NCI-H2171 treated with DMSO at 0.1 percent for 48 hours (cell line): ENCODE data around the gene LIG4.

Source experiments
- DNase-seq: peaks from one replicate; lab custom pipeline; 2025; lab: John Stamatoyannopoulos, UW

LIG4 gene

GRCh38 chr13:108194435-108194936 lies 20.9 kb downstream of the LIG4 start:
- no peak for DNase-seq

- no peak for DNase-seq
Measured at GRCh38 chr13:108193806-108194205, 21.5 kb downstream of the LIG4 start.

- no peak for DNase-seq
Measured at GRCh38 chr13:108190897-108191296, 24.4 kb downstream of the LIG4 start.

DNA sequence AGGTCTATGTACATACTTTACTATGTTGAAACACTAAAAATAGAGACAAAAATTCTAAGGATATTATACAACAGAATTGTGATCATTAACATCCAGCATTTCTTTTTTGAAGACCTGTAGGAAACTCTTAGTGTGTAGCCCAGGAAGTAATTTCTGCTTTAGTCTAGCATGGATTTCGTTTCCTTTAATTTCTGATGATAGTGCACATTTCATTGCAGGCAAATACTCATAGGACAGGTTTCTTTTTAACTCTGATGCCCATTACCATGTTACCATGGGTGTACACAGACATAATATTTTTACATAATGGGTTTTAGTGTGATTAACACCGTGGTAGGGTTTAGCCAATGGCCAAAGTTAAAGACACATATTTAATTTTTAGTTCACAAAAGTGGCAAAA lies 27.1 kb downstream of the LIG4 start:
- DNase-seq, result no peak

DNA sequence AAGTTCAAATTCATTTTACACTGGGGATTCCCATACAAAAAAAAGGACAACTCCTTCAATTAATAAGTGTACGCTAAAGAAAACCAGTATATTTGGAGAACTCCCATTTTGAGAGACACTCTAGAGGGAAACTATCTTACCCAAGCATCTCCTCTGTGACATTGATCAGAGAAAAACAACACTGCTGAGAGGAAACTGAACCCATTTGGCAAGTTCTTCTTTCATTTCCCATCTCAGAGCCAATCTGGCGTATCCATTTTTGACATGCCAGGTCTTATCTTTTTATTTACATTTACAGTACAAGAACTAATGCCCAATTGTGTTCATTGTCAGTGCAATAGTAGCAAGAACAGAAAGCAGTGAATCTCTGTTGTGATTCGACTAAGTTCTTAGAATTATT lies 30.1 kb downstream of the LIG4 start:
- DNase-seq, result no peak

DNA sequence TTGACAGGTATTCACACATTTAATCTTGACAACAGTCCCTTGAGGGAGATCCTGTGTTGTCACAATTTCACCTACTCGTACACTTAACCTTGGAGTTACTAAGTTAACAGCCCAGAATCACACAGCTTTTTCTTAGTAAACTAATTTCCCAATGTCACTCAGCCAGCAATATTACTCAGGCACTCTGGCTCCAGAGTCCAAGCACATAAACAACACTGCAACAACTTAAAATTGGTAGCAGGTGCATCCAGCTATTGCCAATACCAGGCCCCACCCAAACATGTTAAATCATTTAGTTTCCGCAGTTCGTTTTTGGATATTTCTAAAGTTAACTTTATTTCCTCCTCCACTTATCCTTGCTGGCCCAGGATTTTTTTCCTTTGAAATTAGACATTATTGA lies 32.7 kb downstream of the LIG4 start:
- DNase-seq, result no peak

DNA sequence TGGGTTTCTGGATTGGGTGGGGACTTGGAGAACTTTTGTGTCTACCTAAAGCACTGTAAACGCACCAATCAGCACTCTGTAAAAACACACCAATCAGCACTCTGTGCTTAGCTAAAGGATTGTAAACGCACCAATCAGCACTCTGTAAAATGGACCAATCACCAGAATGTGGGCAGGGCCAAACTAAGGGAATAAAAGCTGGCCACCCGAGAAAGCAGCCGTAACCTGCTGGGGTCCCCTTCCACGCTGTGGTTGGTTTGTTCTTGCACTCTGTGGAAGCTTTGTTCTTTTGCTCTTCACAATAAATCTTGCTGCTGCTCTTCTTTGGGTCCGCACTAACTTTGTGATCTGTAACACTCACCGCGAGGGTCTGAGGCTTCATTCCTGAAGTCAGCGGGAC lies 37.3 kb downstream of the LIG4 start:
- no peak for DNase-seq

DNA sequence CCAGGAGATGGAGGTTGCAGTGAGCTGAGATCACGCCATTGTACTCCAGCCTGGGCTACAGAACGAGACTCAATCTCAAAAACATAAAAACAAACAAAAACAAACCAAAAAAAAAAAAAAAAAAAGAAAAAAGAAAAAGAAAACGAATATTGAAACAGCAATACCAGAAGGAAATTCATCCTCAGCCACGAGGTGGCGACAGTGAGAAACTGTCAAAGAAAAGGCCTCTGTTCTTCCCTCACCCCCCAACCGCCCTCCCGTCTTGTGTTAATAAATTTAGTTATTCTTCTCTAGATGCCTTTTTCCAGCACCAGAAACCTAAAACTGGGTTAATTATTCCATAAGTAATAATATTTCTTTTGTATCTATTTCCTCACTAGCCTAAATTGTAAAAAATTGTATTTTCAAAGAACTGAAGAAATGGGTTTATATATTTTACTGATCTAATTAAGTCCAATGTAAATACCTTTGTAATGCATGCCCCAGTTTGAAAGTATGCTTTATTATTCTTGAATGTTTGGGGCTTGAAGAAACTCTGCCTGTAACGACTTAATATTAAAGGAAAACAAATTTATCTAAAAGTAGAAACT lies 38.6 kb downstream of the LIG4 start:
- DNase-seq, result no peak

GRCh38 chr13:108168929-108169328 lies 46.4 kb downstream of the LIG4 start:
- no peak for DNase-seq

DNA sequence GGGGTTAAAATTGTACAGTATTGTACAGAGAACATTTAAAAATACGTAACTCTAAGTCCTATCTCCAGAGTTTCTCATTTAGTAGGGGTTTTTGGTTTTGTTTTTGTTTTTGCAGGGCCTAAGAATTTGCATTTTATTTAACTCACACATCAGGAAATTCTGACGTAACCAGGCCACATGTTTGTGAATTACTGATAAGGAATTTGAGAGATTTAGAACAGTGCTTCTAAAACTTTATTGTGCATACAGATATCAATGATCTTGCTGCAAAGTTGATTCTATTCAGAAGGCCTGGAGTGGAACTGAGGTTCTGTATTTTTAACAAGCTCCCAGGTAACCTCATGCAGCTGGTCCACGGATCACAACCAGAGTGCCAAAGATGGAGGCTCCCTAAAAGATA lies 49.3 kb downstream of the LIG4 start:
- no peak for DNase-seq

DNA sequence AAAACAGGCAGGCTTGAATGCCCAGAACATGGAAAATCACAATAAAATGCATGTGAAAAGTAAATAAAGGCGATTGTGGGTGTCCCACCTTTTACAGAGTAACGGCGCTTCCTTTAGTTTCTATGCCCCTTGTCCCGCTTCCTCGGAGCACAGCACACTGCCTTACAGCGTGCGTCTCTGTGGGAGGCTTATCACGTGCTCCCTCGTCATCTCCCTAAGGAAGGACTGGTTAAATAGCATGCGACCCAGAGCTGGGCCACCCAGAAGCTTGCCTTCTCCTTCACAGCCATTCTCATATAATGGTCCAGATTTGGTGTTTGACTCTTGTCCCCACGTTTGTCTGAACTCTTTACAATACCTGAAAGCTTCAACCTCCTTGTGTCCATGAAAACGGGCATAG lies 56.6 kb downstream of the LIG4 start:
- DNase-seq, result no peak
